HepG2 (cell line): ENCODE measurements around the gene SND1.

Source experiments
- CBX1 ChIP-seq: IDR thresholded peaks from one replicate; pipeline ENCODE4 v1.6.1; 2016; ENCODE audit warnings: antibody characterized with exemption, low read depth
- CTCF ChIP-seq: sonication (generic); formaldehyde crosslinking; IDR thresholded peaks from 2 replicates; pipeline ENCODE4 v1.5.0; 2020; ENCODE audit warnings: mild to moderate bottlenecking, missing genetic modification reagents, moderate library complexity
- FOXJ3 ChIP-seq: sonication (generic); formaldehyde crosslinking; IDR thresholded peaks from 2 replicates; pipeline ENCODE4 v1.4.0; 2020; ENCODE audit warnings: missing genetic modification reagents, mild to moderate bottlenecking, borderline replicate concordance
- NFRKB ChIP-seq: fragments of 450-650 bp; IDR thresholded peaks from 2 replicates; pipeline ENCODE4 v1.6.1; 2017
- ZNF205 ChIP-seq: IDR thresholded peaks from 2 replicates; pipeline ENCODE4 v1.6.1; 2018; ENCODE audit warnings: missing biosample characterization, missing genetic modification reagents
- ZNF564 ChIP-seq: sonication (generic); formaldehyde crosslinking; IDR thresholded peaks from 2 replicates; pipeline ENCODE4 v1.8.1; 2023; ENCODE audit warnings: mild to moderate bottlenecking, missing genetic modification reagents

GRCh38 chr7:128011131-128011661, 359.2 kb downstream of the SND1 start:
- no peak for TF ChIP-seq FOXJ3 (CRISPR knock-in tag)
- TF ChIP-seq CBX1 = no peak
- TF ChIP-seq ZNF205 (CRISPR knock-in tag) = no peak
- TF ChIP-seq ZNF564 (CRISPR knock-in tag) = no peak
- no peak for TF ChIP-seq CTCF
- no peak for TF ChIP-seq NFRKB
